Liver (tissue), 9 donors: ENCODE results near the gene CDC45. TPM values are rescaled to one million over a fixed set of nuclear protein-coding genes. Genes with fewer than 3 reads are reported as not detected.

Experiments used
- DNase-seq: peaks from one replicate; pipeline ENCODE4 v3.0.0-alpha.2; 2017; ENCODE audit warnings: low spot score
- H3K27ac ChIP-seq, 2 donors: one replicate each; pipeline ENCODE4 v1.7.0; 2013; ENCODE audit warnings: inconsistent platforms in 2 of 2, low read length in 2 of 2, control low read depth in 1 of 2, low read depth in 1 of 2, mild to moderate bottlenecking in 1 of 2
- H3K27me3 ChIP-seq, 4 donors: one replicate each; pipeline versions ENCODE4 v1.6.1 to v1.7.0; 2013; ENCODE audit warnings: low read length in 3 of 4, inconsistent platforms in 1 of 4, mild to moderate bottlenecking in 1 of 4, moderate library complexity in 1 of 4; ENCODE audit not compliant: control insufficient read depth in 4 of 4, insufficient read depth in 4 of 4
- H3K36me3 ChIP-seq, 4 donors: one replicate each; pipeline versions ENCODE4 v1.6.1 to v1.7.0; 2013; ENCODE audit warnings: low read length in 3 of 4, mild to moderate bottlenecking in 3 of 4, low read depth in 1 of 4, moderate library complexity in 1 of 4; ENCODE audit not compliant: control insufficient read depth in 4 of 4, insufficient read depth in 3 of 4
- H3K4me1 ChIP-seq, 4 donors: one replicate each; pipeline versions ENCODE4 v1.6.1 to v1.7.0; 2013; ENCODE audit warnings: low read length in 3 of 4, mild to moderate bottlenecking in 3 of 4, moderate library complexity in 1 of 4; ENCODE audit not compliant: control insufficient read depth in 4 of 4, insufficient read depth in 4 of 4
- H3K4me3 ChIP-seq, 3 donors: one replicate each; pipeline versions ENCODE4 v1.6.1 to v1.7.0; 2013; ENCODE audit warnings: low read length in 3 of 3, control low read depth in 1 of 3, low read depth in 1 of 3, mild to moderate bottlenecking in 1 of 3
- H3K9ac ChIP-seq, 2 donors: one replicate each; pipeline ENCODE4 v1.7.0; 2013; ENCODE audit warnings: low read length in 2 of 2, mild to moderate bottlenecking in 2 of 2, moderate library complexity in 2 of 2, control low read depth in 1 of 2, low read depth in 1 of 2
- H3K9me3 ChIP-seq, 4 donors: one replicate each; pipeline versions ENCODE4 v1.6.1 to v1.7.0; 2013; ENCODE audit warnings: low read length in 3 of 4; ENCODE audit not compliant: control insufficient read depth in 4 of 4
- ATF3 ChIP-seq: IDR thresholded peaks from 2 replicates; pipeline ENCODE4 v1.6.1; 2016; ENCODE audit warnings: antibody characterized with exemption
- CTCF ChIP-seq: fragments of 150-350 bp; IDR thresholded peaks from 2 replicates; pipeline ENCODE4 v1.5.1; 2017; ENCODE audit warnings: improper control_type of control experiment, low read depth, low read length; ENCODE audit not compliant: missing input control
- GABPA ChIP-seq, 2 donors: IDR thresholded peaks in 1 of 2; conservative IDR thresholded peaks in 1 of 2; 2 replicates each; pipeline ENCODE4 v1.6.1; 2016; ENCODE audit warnings: antibody characterized with exemption in 2 of 2, mild to moderate bottlenecking in 1 of 2, moderate library complexity in 1 of 2
- HNF4A ChIP-seq, 2 donors: conservative IDR thresholded peaks; 2 replicates each; pipeline ENCODE4 v1.6.1; 2016; ENCODE audit warnings: antibody characterized with exemption in 2 of 2, mild to moderate bottlenecking in 2 of 2
- HNF4G ChIP-seq: IDR thresholded peaks from 2 replicates; pipeline ENCODE4 v1.6.1; 2016; ENCODE audit warnings: antibody characterized with exemption
- JUND ChIP-seq, 2 donors: IDR thresholded peaks; 2 replicates each; pipeline ENCODE4 v1.6.1; 2016; ENCODE audit warnings: antibody characterized with exemption in 2 of 2
- MAX ChIP-seq: IDR thresholded peaks from 2 replicates; pipeline ENCODE4 v1.6.1; 2016; ENCODE audit warnings: antibody characterized with exemption
- NR2F2 ChIP-seq: IDR thresholded peaks from 2 replicates; pipeline ENCODE4 v1.6.1; 2016; ENCODE audit warnings: antibody characterized with exemption
- RXRA ChIP-seq, 2 donors: IDR thresholded peaks; 2 replicates each; pipeline ENCODE4 v1.6.1; 2017 to 2018; ENCODE audit warnings: antibody characterized with exemption in 2 of 2, mild to moderate bottlenecking in 1 of 2
- SP1 ChIP-seq: IDR thresholded peaks from 2 replicates; pipeline ENCODE4 v1.6.1; 2018; ENCODE audit warnings: antibody characterized with exemption, mild to moderate bottlenecking
- ZBTB33 ChIP-seq: IDR thresholded peaks from 2 replicates; pipeline ENCODE4 v1.6.1; 2016; ENCODE audit warnings: antibody characterized with exemption
- WGBS: extraction: QIAGEN DNeasy Blood & Tissue Kit; methylation state at CpG from one replicate; pipeline ENCODE4 v1.1.7; 2013; 5-methylcytosine and 5-hydroxymethylcytosine counted together
- polyA plus RNA-seq, 2 donors: library from polyadenylated mRNA; stranded (reverse) in 1 of 2; unstranded in 1 of 2; fragments of 200-250 nt in 1 of 2; fragments of >200 nt in 1 of 2; fragmentation: Nextera tagmentation in 1 of 2; extraction: Ambion mirVana in 1 of 2; gene quantifications; one replicate each; pipeline versions ENCODE4 v1.2.1 to v1.2.3, GENCODE V29; 2013 to 2015
- total RNA-seq, 2 donors: library from RNA; depleted of rRNA; stranded (reverse); fragments of >200 nt; gene quantifications; one replicate each; pipeline ENCODE4 v1.2.3, GENCODE V29; 2014
- donor health status: healthy.
- donor health status: healthy.
- donor health status: healthy.
- donor health status: healthy.
- donor health status: healthy.

CDC45 gene
- total and polyA plus RNA-seq, 4 donors = 0.33 to 15.5 (median 0.94) TPM

- Histone ChIP-seq H3K4me3 (no peak overlapping the region), H3K36me3 (no peaks in the 10 kb centered on the region), H3K4me1 (no peaks in the 10 kb centered on the region), H3K9ac (no peak overlapping the region), H3K27ac (no peak overlapping the region), H3K27me3 (no peaks in the 10 kb centered on the region), H3K9me3 (no peaks in the 10 kb centered on the region)
- whole genome bisulfite sequencing = 98% methylated on average over 2 of the region's 2 CpGs
- no peak for DNase-seq
- TF ChIP-seq SP1 (no peak), JUND (IDR thresholded peaks at IDR 0.05) (no peak), NR2F2 (no peak), HNF4G (no peak)
Measured at GRCh38 chr22:19510919-19511341, 31.2 kb downstream of the CDC45 start.

- no peak for DNase-seq
- Histone ChIP-seq H3K36me3 (no peaks in the 10 kb centered on the region), H3K27ac (no peak overlapping the region), H3K27me3 (no peaks in the 10 kb centered on the region), H3K4me3 (no peak overlapping the region), H3K4me1 (no peaks in the 10 kb centered on the region), H3K9ac (no peak overlapping the region), H3K9me3 (no peaks in the 10 kb centered on the region)
- WGBS = 51% methylated on average over 2 of the region's 2 CpGs
- no peak for TF ChIP-seq CTCF
- TF ChIP-seq GABPA (IDR thresholded peaks at IDR 0.05 in 1 of 2, conservative IDR thresholded peaks at IDR 0.05 in 1 of 2) = no peak
- TF ChIP-seq ATF3 = no peak
- TF ChIP-seq RXRA (IDR thresholded peaks at IDR 0.05) = no peak
- TF ChIP-seq HNF4A (conservative IDR thresholded peaks at IDR 0.05) = no peak
- no peak for TF ChIP-seq ZBTB33
Measured at GRCh38 chr22:19513823-19514222, 34.1 kb downstream of the CDC45 start.

- Histone ChIP-seq H3K4me1 (no peaks in the 10 kb centered on the region), H3K9me3 (no peaks in the 10 kb centered on the region), H3K9ac (no peak overlapping the region), H3K27ac (no peak overlapping the region), H3K36me3 (no peaks in the 10 kb centered on the region), H3K27me3 (no peaks in the 10 kb centered on the region), H3K4me3 (no peak overlapping the region)
- TF ChIP-seq MAX = no peak
- no peak for TF ChIP-seq ZBTB33
- DNase-seq = no peak
- WGBS = 96% methylated on average over 14 of the region's 14 CpGs
Measured at GRCh38 chr22:19514831-19515565, 35.3 kb downstream of the CDC45 start.
